Transverse colon (tissue), 3 donors: Measurements from ENCODE around the gene BPTF.

Experiments used
- CTCF ChIP-seq, 5 experiments: fragments of 200-600 bp in 3 of 5; fragments of 450-650 bp in 2 of 5; sonication (generic) in 3 of 5; IDR thresholded peaks; 1 replicate in 2 of 5; 2 replicates in 3 of 5; pipeline ENCODE4 v1.5.1; 2016 to 2017; ENCODE audit warnings: antibody characterized with exemption in 5 of 5, inconsistent platforms in 3 of 5, mild to moderate bottlenecking in 2 of 5, moderate library complexity in 1 of 5
- POLR2A ChIP-seq: fragments of 450-650 bp; IDR thresholded peaks from one replicate; pipeline ENCODE4 v1.6.1; 2016; ENCODE audit warnings: antibody characterized with exemption, mild to moderate bottlenecking, moderate library complexity

- TF ChIP-seq CTCF (IDR thresholded peaks at IDR 0.05), result no peak
- TF ChIP-seq POLR2A, result no peak
Measured at GRCh38 chr17:67818110-67819002, 6.9 kb upstream of the BPTF start.
